ENCODE measurements around the gene EPHB2. TPM values are rescaled to one million over a fixed set of nuclear protein-coding genes. Genes with fewer than 3 reads are reported as not detected.

Gene EPHB2
- total RNA-seq, 2 experiments from 2014 or later = 0.59 TPM; not detected in 1

DNA sequence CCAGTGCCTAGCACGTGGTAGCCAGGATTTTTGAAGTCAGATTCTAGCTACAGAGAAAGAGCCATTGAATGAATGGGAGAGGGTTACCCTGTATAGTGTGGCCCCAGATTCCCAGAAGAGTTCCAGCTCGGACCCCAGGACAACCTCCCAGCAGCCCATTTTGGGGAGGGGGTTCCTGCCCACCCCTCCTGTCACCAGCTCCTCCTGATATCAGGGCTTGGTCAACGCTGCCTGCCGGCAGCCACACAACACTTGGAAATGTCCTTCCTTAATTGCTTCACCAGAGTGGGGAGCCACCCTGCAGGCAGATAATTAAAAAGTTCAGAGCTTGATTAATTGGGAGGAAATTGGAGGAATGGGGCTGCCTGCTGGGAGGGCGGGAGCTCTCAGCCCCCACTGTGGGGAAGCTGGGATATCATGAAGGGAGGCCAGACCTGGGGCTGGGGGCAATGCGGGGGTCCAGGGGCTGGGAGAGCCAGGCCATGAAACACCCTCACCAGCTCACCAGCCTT, 141.6 kb downstream of the EPHB2 start:
- no peak overlapping the region for H3K27ac ChIP-seq (ENCODE audit: low read depth, low read length, poor library complexity, severe bottlenecking)
- ChIA-PET POLR2A (interaction anchor here (0.6 kb wide), 1 partner anchor 48 kb away, joined by 3 read pairs; no protein-coding TSS in a partner anchor), CTCF (ENCODE audit: unreplicated experiment) (interaction anchor here (0.6 kb wide), 1 partner anchor 148 kb away, joined by 3 read pairs; no protein-coding TSS in a partner anchor)
- no TSS peak for BruUV-seq (replicated peaks)
- no peaks in the 10 kb centered on the region for H3K9me3 ChIP-seq (ENCODE audit: low read length)
- no peak for DNase-seq (ENCODE audit: low spot score)
- peaks cover 15% of the 10 kb centered on the region for H3K4me1 ChIP-seq (ENCODE audit: insufficient read depth, low read length, poor library complexity, severe bottlenecking)
- no peaks in the 10 kb centered on the region for H4K20me1 ChIP-seq (ENCODE audit: insufficient read depth, low read length)
- TF ChIP-seq EZH2phosphoT487 (IDR thresholded peaks at IDR 0.05; ENCODE audit: borderline replicate concordance, low read depth, low read length) = no peak
- TF ChIP-seq CTCF (conservative IDR thresholded peaks at IDR 0.05; ENCODE audit: low read length) = no peak
- no peak overlapping the region for H3K4me2 ChIP-seq (ENCODE audit: low read length)
- no peak overlapping the region for H2AFZ ChIP-seq (ENCODE audit: low read length)
- no peaks in the 10 kb centered on the region for H3K9me2 ChIP-seq (ENCODE audit: insufficient read depth, low read length)
- intact Hi-C loops (cut with micrococcal nuclease; ENCODE audit: unreplicated experiment) = no loop called here
- H3K4me3 ChIP-seq (ENCODE audit: low read depth, low read length, poor library complexity, severe bottlenecking) = no peak overlapping the region
- H3K79me2 ChIP-seq (ENCODE audit: insufficient read depth, low read depth, low read length) = no peaks in the 10 kb centered on the region
- no peaks in the 10 kb centered on the region for H3K36me3 ChIP-seq (ENCODE audit: insufficient read depth, low read length)

DNA sequence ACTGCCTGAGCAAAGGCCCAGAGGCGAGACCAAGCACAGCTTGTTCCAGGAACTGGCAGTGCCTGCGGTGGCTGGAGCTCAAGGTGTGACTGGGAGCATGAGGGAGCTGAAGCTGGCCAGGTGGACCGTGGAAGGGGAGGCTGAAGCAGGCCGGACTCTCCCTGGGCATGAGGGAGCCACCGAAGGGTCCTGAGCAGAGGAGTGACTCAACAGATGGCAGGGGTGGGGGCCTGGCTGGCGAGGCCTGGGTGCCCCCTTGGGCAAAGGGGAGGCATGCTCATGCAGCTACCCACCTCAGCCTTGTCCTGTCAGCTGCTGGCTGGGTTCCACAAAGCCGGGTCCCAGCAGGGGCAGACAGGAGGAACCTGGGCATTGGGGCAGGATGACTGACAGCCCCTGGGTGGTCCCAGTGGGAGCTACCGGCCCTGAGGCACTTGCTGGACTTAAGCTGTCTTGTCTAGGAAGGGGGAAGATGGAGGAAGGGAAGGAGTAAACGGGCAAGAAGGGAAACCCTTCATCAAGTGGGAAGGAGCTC, 143.1 kb downstream of the EPHB2 start:
- Histone ChIP-seq H3K4me3 (ENCODE audit: low read depth, low read length, poor library complexity, severe bottlenecking) (no peak overlapping the region), H3K4me1 (ENCODE audit: insufficient read depth, low read length, poor library complexity, severe bottlenecking) (peaks cover 15% of the 10 kb centered on the region), H3K36me3 (ENCODE audit: insufficient read depth, low read length) (no peaks in the 10 kb centered on the region), H3K9me3 (ENCODE audit: low read length) (no peaks in the 10 kb centered on the region), H2AFZ (ENCODE audit: low read length) (no peak overlapping the region), H3K9me2 (ENCODE audit: insufficient read depth, low read length) (no peaks in the 10 kb centered on the region), H4K20me1 (ENCODE audit: insufficient read depth, low read length) (no peaks in the 10 kb centered on the region), H3K4me2 (ENCODE audit: low read length) (no peak overlapping the region), H3K27ac (ENCODE audit: low read depth, low read length, poor library complexity, severe bottlenecking) (no peak overlapping the region), H3K79me2 (ENCODE audit: insufficient read depth, low read depth, low read length) (no peaks in the 10 kb centered on the region)
- CTCF ChIA-PET (ENCODE audit: unreplicated experiment) = no interaction called here
- POLR2A ChIA-PET = no interaction called here
- TF ChIP-seq CTCF (conservative IDR thresholded peaks at IDR 0.05; ENCODE audit: low read length) (no peak), EZH2phosphoT487 (IDR thresholded peaks at IDR 0.05; ENCODE audit: borderline replicate concordance, low read depth, low read length) (no peak)
- intact Hi-C loops (cut with micrococcal nuclease; ENCODE audit: unreplicated experiment) = no loop called here
- no TSS peak for BruUV-seq (replicated peaks)
- no peak for DNase-seq (ENCODE audit: low spot score)
